ENCODE results near the gene SPSB4. TPM values are rescaled to one million over a fixed set of nuclear protein-coding genes. Genes with fewer than 3 reads are reported as not detected.

Gene SPSB4
- total and polyA plus RNA-seq, 2 of the 8 experiments (the other 6 are each of a cell fraction or from before 2014, with no cell fraction given): 15.1 to 17.2 TPM

DNA sequence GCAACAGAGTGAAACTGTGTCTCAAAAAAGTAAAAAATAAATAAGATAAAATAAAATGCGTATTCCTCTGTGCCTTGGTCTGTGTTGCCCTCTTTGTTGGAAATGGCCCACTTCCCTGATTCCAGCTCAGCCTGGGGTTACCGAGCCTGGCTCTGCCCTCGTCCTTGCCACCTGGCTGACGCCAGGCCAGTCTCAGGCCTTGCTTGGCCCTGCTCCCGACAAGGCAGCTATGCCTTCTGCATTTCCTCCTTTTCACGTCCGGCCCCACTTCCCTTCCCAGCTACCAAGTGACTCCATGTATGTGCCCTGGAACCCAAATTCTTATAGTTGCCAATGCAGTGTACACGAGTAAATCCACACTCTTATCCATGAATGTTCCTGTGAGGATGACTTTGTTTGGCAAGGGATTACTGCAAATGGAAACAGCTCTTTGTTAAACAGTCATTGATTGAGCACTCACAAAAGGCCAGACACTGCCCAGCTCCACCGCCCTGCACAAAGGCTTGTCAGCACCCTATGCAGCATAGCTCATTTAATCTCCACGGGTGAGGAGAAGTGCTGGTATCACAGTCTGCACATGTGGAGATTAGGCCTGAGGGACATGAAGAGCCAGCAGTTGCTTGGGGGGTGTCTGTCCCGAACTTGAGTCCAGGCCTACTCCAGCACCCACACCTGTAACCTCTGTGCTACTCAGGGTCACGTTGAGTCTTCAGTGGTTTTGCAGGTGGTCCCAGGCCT, 25.1 kb downstream of the SPSB4 start:
- DNase-seq (ENCODE audit: low read depth in 1 of 2, low spot score in 2 of 2) (no peak), FAIRE-seq (no peak)
- H2BK20ac ChIP-seq (ENCODE audit: low read length): 0 out of 2 replicates have a peak overlapping the region, but pooled peaks have one; percentile 93
- peak overlapping the region; percentile 76; the same call in 1 of the 2 replicates for H3K18ac ChIP-seq (ENCODE audit: extremely low read depth, low read length)
- no peaks in the 10 kb centered on the region for H3K23me2 ChIP-seq (ENCODE audit: low read depth, low read length)
- no peak overlapping the region for H3K27ac ChIP-seq (ENCODE audit: low read depth, low read length)
- peaks cover 0 to 14% of the 10 kb centered on the region in 2 experiments; a peak in 1 of 4 replicates for H3K79me2 ChIP-seq (ENCODE audit: control insufficient read depth in 1 of 2, insufficient read depth in 2 of 2, low read length in 2 of 2)
- H3K56ac ChIP-seq (replicated peaks; ENCODE audit: insufficient read length, low read depth, low read length): no peak overlapping the region
- peak overlapping the region; percentile 78; the same call in 1 of the 2 replicates for H2BK5ac ChIP-seq (ENCODE audit: low read depth, low read length)
- peak overlapping the region; percentile 48; the same call in 1 of the 2 replicates for H2BK15ac ChIP-seq (ENCODE audit: low read length)
- peaks cover 48 to 68% (median 57%) of the 10 kb centered on the region in 4 experiments for H3K4me1 ChIP-seq (replicated peaks in 1 of 4; ENCODE audit: control insufficient read depth in 3 of 4, insufficient read depth in 4 of 4, low read length in 3 of 4)
- H2AFZ ChIP-seq (ENCODE audit: low read length): no peak overlapping the region
- H4K8ac ChIP-seq (ENCODE audit: extremely low read depth, insufficient read depth, low read length): no peak overlapping the region
- CTCF ChIA-PET (ENCODE audit: partially characterized antibody): interaction anchor here (0.6 to 29.1 kb wide), 12 partner anchors 10 to 607 kb away, joined by 3 to 333 read pairs (median 4); partner anchors contain the start of genes PXYLP1 and SPSB4
- H3K36me3 ChIP-seq (ENCODE audit: control insufficient read depth in 2 of 4, insufficient read depth in 4 of 4, low read length in 3 of 4): no peaks in the 10 kb centered on the region
- H3K23ac ChIP-seq (ENCODE audit: insufficient read length): no peak overlapping the region
- H3K14ac ChIP-seq (ENCODE audit: insufficient read length): peak overlapping the region; percentile 14
- peak overlapping the region; percentile 19 to 25; a peak in 3 of 4 replicates for H3K4me2 ChIP-seq (ENCODE audit: insufficient read depth in 1 of 2, low read depth in 2 of 2, low read length in 2 of 2)
- no peak overlapping the region for H3K4ac ChIP-seq (replicated peaks; ENCODE audit: insufficient read length, low read depth, low read length)
- peak overlapping the region; percentile 51; the same call in 1 of the 2 replicates for H2BK12ac ChIP-seq (ENCODE audit: low read depth, low read length)
- H2AK5ac ChIP-seq (ENCODE audit: low read depth, low read length): 0 out of 2 replicates have a peak overlapping the region, but pooled peaks have one; percentile 68
- H2BK120ac ChIP-seq (replicated peaks; ENCODE audit: low read depth, low read length): peak overlapping the region; percentile 65
- no peak overlapping the region for H3K4me3 ChIP-seq (ENCODE audit: extremely low read depth in 1 of 4, insufficient read depth in 2 of 4, low read depth in 3 of 4, low read length in 4 of 4)
- H3K27me3 ChIP-seq (replicated peaks in 1 of 4; ENCODE audit: control insufficient read depth in 3 of 4, extremely low read depth in 1 of 4, insufficient read depth in 3 of 4, low read length in 3 of 4): peaks cover 0 to 9% (median 0%) of the 10 kb centered on the region in 4 experiments; a peak in 4 of 7 replicates
- H3K9ac ChIP-seq (replicated peaks in 1 of 4; ENCODE audit: extremely low read depth in 1 of 4, low read depth in 3 of 4, low read length in 3 of 4): no peak overlapping the region
- peaks cover 0 to 2% of the 10 kb centered on the region in 2 experiments for H4K20me1 ChIP-seq (replicated peaks in 1 of 2; ENCODE audit: control insufficient read depth in 1 of 2, insufficient read depth in 2 of 2, low read length in 2 of 2)
- peaks cover 9% of the 10 kb centered on the region; the same call in 1 of the 2 replicates for H3K79me1 ChIP-seq (ENCODE audit: low read depth, low read length)
- WGBS, 2 experiments (ENCODE audit: extremely low coverage in 1 of 2, insufficient coverage in 1 of 2, insufficient read length in 1 of 2, insufficient replicate concordance in 2 of 2, low coverage in 1 of 2, low lambda C conversion rate in 2 of 2, missing lambda C conversion rate in 1 of 2): 79% methylated on average over 12 of the region's 12 CpGs; no CpG with 5 or more reads in 1 of the 2 experiments
- H4K91ac ChIP-seq (replicated peaks; ENCODE audit: insufficient read length, low read length): peak overlapping the region; percentile 81
- H3K9me3 ChIP-seq (ENCODE audit: insufficient read depth in 2 of 2, low read depth in 1 of 2, low read length in 1 of 2): no peaks in the 10 kb centered on the region
- peak overlapping the region; percentile 25 for H4K5ac ChIP-seq (ENCODE audit: insufficient read length, low read depth, low read length)
- POLR2A ChIA-PET (ENCODE audit: partially characterized antibody): interaction anchor here (1.1 to 3.1 kb wide), 3 partner anchors 8 to 25 kb away, joined by 3 to 20 read pairs (median 15); partner anchors contain the start of gene SPSB4
- TF ChIP-seq MAFK (IDR thresholded peaks at IDR 0.05; ENCODE audit: low read depth, low read length) (no peak), JUND (IDR thresholded peaks at IDR 0.05; ENCODE audit: low read length) (no peak), TBP (IDR thresholded peaks at IDR 0.05; ENCODE audit: low read depth, low read length) (no peak), BACH1 (IDR thresholded peaks at IDR 0.05; ENCODE audit: low read length) (no peak), HDAC2 (IDR thresholded peaks at IDR 0.05; ENCODE audit: borderline replicate concordance in 1 of 2, low read depth in 2 of 2, low read length in 2 of 2) (no peak), SP2 (IDR thresholded peaks at IDR 0.05; ENCODE audit: low read length) (no peak), YY1 (IDR thresholded peaks at IDR 0.05; ENCODE audit: low read depth, low read length) (no peak), CBX8 (IDR thresholded peaks at IDR 0.05; ENCODE audit: borderline replicate concordance, low read depth, low read length) (no peak), RXRA (IDR thresholded peaks at IDR 0.05; ENCODE audit: insufficient read depth, low read depth, low read length) (no peak), GABPA (IDR thresholded peaks at IDR 0.05; ENCODE audit: borderline replicate concordance, insufficient read depth, low read length) (no peak), SIN3A (conservative IDR thresholded peaks at IDR 0.05 in 1 of 2, IDR thresholded peaks at IDR 0.05 in 1 of 2; ENCODE audit: low read depth in 1 of 2, low read length in 2 of 2) (no peak)

Data from H1 (cell line).